Ishikawa (cell line): ENCODE measurements around the gene FSIP1.

Experiments used
- CEBPB ChIP-seq: IDR thresholded peaks from 2 replicates; pipeline ENCODE4 v1.6.1; 2012
- EGR1 ChIP-seq: IDR thresholded peaks from 2 replicates; pipeline ENCODE4 v1.6.1; 2012
- EP300 ChIP-seq: IDR thresholded peaks from 2 replicates; pipeline ENCODE4 v1.6.1; 2012; ENCODE audit warnings: borderline replicate concordance
- FOXM1 ChIP-seq: IDR thresholded peaks from 2 replicates; pipeline ENCODE4 v1.6.1; 2012; ENCODE audit warnings: low read depth, borderline replicate concordance
- MAX ChIP-seq: IDR thresholded peaks from 2 replicates; pipeline ENCODE4 v1.6.1; 2012
- NFIC ChIP-seq: IDR thresholded peaks from 2 replicates; pipeline ENCODE4 v1.6.1; 2012
- RAD21 ChIP-seq: IDR thresholded peaks from 2 replicates; pipeline ENCODE4 v1.6.1; 2012; ENCODE audit warnings: low read depth
- TAF1 ChIP-seq: IDR thresholded peaks from 2 replicates; pipeline ENCODE4 v1.6.1; 2012; ENCODE audit warnings: low read depth, mild to moderate bottlenecking
- TCF12 ChIP-seq: IDR thresholded peaks from 2 replicates; pipeline ENCODE4 v1.6.1; 2012; ENCODE audit warnings: low read depth
- TEAD4 ChIP-seq: IDR thresholded peaks from 2 replicates; pipeline ENCODE4 v1.6.1; 2012
- YY1 ChIP-seq: IDR thresholded peaks from 2 replicates; pipeline ENCODE4 v1.6.1; 2012; ENCODE audit warnings: low read depth
- ZBTB7A ChIP-seq: IDR thresholded peaks from 2 replicates; pipeline ENCODE4 v1.6.1; 2012; ENCODE audit warnings: low read depth
- TF ChIP-seq, protein P1 (sequence below): IDR thresholded peaks from 2 replicates; pipeline ENCODE4 v1.6.1; 2012; ENCODE audit warnings: low read depth, mild to moderate bottlenecking
- TF ChIP-seq, protein P2 (sequence below): IDR thresholded peaks from 2 replicates; pipeline ENCODE4 v1.6.1; 2012

DNA sequence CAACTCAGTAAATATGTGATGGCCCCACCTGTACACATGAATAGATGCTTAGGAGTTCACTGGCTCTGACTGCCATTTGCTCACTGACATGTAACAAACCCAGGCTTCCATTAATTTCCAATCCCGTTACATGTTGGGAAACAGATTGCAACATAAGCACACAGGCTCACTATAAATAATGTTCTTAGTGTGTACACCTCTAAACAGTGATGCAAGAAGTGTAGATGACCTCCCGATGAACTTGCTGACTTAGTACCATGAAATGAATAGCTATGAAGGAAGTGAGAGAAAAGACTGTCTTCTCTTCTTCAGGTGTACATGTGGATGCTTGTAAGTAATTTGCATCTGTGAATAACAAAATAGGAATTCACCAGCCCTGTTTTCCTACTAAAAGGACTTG is 21.4 kb upstream of the FSIP1 start:
- no peak for TF ChIP-seq TCF12
- TF ChIP-seq TAF1: no peak
- no peak for TF ChIP-seq MAX
- no peak for TF ChIP-seq CEBPB
- TF ChIP-seq EGR1: no peak
- no peak for TF ChIP-seq EP300
- no peak for TF ChIP-seq FOXM1
- TF ChIP-seq RAD21: no peak
- no peak for TF ChIP-seq ZBTB7A
- TF ChIP-seq, protein P1, sequence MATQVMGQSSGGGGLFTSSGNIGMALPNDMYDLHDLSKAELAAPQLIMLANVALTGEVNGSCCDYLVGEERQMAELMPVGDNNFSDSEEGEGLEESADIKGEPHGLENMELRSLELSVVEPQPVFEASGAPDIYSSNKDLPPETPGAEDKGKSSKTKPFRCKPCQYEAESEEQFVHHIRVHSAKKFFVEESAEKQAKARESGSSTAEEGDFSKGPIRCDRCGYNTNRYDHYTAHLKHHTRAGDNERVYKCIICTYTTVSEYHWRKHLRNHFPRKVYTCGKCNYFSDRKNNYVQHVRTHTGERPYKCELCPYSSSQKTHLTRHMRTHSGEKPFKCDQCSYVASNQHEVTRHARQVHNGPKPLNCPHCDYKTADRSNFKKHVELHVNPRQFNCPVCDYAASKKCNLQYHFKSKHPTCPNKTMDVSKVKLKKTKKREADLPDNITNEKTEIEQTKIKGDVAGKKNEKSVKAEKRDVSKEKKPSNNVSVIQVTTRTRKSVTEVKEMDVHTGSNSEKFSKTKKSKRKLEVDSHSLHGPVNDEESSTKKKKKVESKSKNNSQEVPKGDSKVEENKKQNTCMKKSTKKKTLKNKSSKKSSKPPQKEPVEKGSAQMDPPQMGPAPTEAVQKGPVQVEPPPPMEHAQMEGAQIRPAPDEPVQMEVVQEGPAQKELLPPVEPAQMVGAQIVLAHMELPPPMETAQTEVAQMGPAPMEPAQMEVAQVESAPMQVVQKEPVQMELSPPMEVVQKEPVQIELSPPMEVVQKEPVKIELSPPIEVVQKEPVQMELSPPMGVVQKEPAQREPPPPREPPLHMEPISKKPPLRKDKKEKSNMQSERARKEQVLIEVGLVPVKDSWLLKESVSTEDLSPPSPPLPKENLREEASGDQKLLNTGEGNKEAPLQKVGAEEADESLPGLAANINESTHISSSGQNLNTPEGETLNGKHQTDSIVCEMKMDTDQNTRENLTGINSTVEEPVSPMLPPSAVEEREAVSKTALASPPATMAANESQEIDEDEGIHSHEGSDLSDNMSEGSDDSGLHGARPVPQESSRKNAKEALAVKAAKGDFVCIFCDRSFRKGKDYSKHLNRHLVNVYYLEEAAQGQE: no peak
- no peak for TF ChIP-seq TEAD4
- no peak for TF ChIP-seq YY1
- TF ChIP-seq, protein P2, sequence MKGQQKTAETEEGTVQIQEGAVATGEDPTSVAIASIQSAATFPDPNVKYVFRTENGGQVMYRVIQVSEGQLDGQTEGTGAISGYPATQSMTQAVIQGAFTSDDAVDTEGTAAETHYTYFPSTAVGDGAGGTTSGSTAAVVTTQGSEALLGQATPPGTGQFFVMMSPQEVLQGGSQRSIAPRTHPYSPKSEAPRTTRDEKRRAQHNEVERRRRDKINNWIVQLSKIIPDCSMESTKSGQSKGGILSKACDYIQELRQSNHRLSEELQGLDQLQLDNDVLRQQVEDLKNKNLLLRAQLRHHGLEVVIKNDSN: no peak
- TF ChIP-seq NFIC: no peak
